ENCODE measurements around the gene RAB39B. TPM values are rescaled to one million over a fixed set of nuclear protein-coding genes. Genes with fewer than 3 reads are reported as not detected.
"Not testable (repeated sequence)": the region's sequence is repeated elsewhere in the genome, so short reads cannot be mapped to it uniquely, and the experiment has no call there.

RAB39B gene, protein sequence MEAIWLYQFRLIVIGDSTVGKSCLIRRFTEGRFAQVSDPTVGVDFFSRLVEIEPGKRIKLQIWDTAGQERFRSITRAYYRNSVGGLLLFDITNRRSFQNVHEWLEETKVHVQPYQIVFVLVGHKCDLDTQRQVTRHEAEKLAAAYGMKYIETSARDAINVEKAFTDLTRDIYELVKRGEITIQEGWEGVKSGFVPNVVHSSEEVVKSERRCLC
- polyA plus RNA-seq (2011; rRNA removed) = 0.26 and 0.29 TPM in 2 replicates
- 0.09 TPM in 1 of 2 replicates, not detected in the other for polyA minus RNA-seq (2011; rRNA and poly(A)+ RNA removed)

DNA sequence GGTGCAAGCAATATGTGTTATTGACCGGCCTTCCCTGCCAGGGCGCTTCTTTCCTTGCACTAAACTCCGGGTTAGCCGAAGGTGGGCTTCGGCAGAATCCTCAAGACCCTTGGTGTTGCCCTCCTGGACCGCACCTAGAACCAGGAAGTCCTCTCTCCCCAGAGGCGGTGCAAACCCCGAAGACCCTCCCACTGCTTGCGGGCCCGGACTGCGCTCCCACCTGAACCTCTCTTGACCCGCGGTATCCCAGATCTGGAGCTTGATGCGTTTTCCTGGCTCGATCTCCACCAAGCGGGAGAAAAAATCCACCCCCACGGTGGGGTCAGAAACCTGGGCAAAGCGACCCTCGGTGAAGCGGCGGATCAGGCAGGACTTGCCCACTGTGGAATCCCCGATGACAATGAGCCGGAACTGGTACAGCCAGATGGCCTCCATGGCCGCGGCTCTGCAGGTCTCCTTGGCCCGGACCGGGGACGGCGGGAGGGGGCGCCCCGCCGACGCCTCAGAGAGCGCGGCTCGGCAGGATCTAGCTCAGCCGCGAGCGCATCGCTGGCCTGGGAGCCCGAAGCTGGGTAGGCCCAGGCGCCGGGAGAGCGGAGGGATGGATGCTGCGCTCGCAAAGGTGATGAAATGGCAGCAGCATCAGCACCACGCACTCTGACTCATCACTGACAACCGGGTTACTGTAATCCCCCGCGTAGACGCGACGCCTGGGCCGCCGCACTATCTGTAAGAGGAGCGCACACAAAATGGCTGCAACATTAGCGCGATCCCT is at the start of gene RAB39B:
Gene RAB39B (minus strand): TSS at position 638 of the 775 bp plus-strand sequence. CDS start 203 bp downstream, at position 435.
- ChIA-PET POLR2A (no interaction called here), CTCF (no interaction called here)
- no peak for DNase-seq (ENCODE audit: low read depth)
- Histone ChIP-seq H3K4me3 (ENCODE audit: low read depth, low read length) (peak within 1 kb of the TSS; percentile 23), H3K27me3 (ENCODE audit: control insufficient read depth, insufficient read depth, low read length) (0 out of 2 replicates have a peak, but pooled peaks cover 2% of the 10 kb centered on the region), H3K36me3 (ENCODE audit: control insufficient read depth, insufficient read depth, low read length) (no peaks in the 10 kb centered on the region)
- TF ChIP-seq, protein P1, sequence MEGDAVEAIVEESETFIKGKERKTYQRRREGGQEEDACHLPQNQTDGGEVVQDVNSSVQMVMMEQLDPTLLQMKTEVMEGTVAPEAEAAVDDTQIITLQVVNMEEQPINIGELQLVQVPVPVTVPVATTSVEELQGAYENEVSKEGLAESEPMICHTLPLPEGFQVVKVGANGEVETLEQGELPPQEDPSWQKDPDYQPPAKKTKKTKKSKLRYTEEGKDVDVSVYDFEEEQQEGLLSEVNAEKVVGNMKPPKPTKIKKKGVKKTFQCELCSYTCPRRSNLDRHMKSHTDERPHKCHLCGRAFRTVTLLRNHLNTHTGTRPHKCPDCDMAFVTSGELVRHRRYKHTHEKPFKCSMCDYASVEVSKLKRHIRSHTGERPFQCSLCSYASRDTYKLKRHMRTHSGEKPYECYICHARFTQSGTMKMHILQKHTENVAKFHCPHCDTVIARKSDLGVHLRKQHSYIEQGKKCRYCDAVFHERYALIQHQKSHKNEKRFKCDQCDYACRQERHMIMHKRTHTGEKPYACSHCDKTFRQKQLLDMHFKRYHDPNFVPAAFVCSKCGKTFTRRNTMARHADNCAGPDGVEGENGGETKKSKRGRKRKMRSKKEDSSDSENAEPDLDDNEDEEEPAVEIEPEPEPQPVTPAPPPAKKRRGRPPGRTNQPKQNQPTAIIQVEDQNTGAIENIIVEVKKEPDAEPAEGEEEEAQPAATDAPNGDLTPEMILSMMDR (IDR thresholded peaks at IDR 0.05; ENCODE audit: insufficient read depth, low read depth, low read length) = no peak

DNA sequence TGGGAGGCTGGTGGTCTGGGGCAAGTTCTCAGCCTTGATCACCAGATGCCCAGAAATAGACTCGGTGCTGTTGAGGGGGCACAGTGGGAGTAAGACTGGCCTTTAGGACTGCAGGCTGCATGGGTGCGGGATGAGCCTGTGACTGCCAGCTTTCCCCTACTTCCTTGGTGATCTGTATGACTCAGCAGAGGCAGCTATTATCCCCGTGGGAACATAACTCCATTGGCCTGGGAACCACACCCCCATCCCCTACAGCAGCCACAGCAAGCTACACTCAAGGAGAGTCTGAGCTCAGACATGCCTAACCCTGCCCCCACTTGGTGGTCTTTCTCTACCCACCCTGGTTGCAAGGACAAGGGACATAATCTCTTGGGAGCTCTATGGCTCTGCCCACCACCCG is 49.5 kb upstream of the RAB39B start:
- H3K27me3 ChIP-seq (ENCODE audit: control insufficient read depth, insufficient read depth, low read length) = no peaks in the 10 kb centered on the region
- no peak overlapping the region for H3K4me3 ChIP-seq (ENCODE audit: low read depth, low read length)
- TF ChIP-seq, protein P1 (IDR thresholded peaks at IDR 0.05; ENCODE audit: insufficient read depth, low read depth, low read length) = no peak
- ChIA-PET POLR2A (no interaction called here), CTCF (no interaction called here)
- no peak for DNase-seq (ENCODE audit: low read depth)
- no peaks in the 10 kb centered on the region for H3K36me3 ChIP-seq (ENCODE audit: control insufficient read depth, insufficient read depth, low read length)

- POLR2A ChIA-PET = no interaction called here
- H3K4me3 ChIP-seq (ENCODE audit: low read depth, low read length) = no peak overlapping the region
- no peaks in the 10 kb centered on the region for H3K36me3 ChIP-seq (ENCODE audit: control insufficient read depth, insufficient read depth, low read length)
- DNase-seq (ENCODE audit: low read depth) = no peak
- CTCF ChIA-PET = no interaction called here
- TF ChIP-seq, protein P1 (IDR thresholded peaks at IDR 0.05; ENCODE audit: insufficient read depth, low read depth, low read length) = no peak
- H3K27me3 ChIP-seq (ENCODE audit: control insufficient read depth, insufficient read depth, low read length) = no peaks in the 10 kb centered on the region
Observed at GRCh38 chrX:155293771-155294170, 29.5 kb upstream of the RAB39B start.

- Histone ChIP-seq H3K4me3 (ENCODE audit: low read depth, low read length) (no peak overlapping the region), H3K27me3 (ENCODE audit: control insufficient read depth, insufficient read depth, low read length) (no peaks in the 10 kb centered on the region), H3K36me3 (ENCODE audit: control insufficient read depth, insufficient read depth, low read length) (no peaks in the 10 kb centered on the region)
- TF ChIP-seq, protein P1 (IDR thresholded peaks at IDR 0.05; ENCODE audit: insufficient read depth, low read depth, low read length) = no peak
- CTCF ChIA-PET = no interaction called here
- DNase-seq (ENCODE audit: low read depth) = no peak
- POLR2A ChIA-PET = no interaction called here
Observed at GRCh38 chrX:155279873-155280272, 15.6 kb upstream of the RAB39B start.

DNA sequence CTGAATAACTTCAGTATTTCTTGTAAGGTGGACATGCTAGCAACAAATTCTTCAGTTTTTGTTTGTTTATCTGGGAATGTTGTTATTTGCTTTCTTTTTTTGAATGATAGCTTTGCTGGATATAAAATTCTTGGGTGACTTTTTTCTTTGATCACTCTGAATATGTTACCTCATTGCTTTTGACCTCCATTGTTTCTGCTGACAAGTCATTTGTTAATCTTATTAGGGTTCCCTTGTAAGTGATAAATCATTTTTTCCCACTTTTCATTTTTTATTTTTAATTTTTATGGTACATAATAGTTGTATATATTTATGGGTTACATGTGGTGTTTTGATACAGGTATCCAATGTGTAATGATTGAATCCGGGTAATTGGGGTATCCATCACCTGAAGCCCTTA is 6.7 kb upstream of the RAB39B start:
- DNase-seq (ENCODE audit: low read depth) = no peak
- H3K27me3 ChIP-seq (ENCODE audit: control insufficient read depth, insufficient read depth, low read length) = no peaks in the 10 kb centered on the region
- H3K4me3 ChIP-seq (ENCODE audit: low read depth, low read length) = no peak overlapping the region
- POLR2A ChIA-PET = no interaction called here
- no peaks in the 10 kb centered on the region for H3K36me3 ChIP-seq (ENCODE audit: control insufficient read depth, insufficient read depth, low read length)
- CTCF ChIA-PET = no interaction called here
- TF ChIP-seq, protein P1 (IDR thresholded peaks at IDR 0.05; ENCODE audit: insufficient read depth, low read depth, low read length) = no peak

GRCh38 chrX:155267995-155268394 is 3.7 kb upstream of the RAB39B start:
- H3K36me3 ChIP-seq (ENCODE audit: control insufficient read depth, insufficient read depth, low read length); CTCF ChIA-PET; DNase-seq (ENCODE audit: low read depth); H3K27me3 ChIP-seq (ENCODE audit: control insufficient read depth, insufficient read depth, low read length); H3K4me3 ChIP-seq (ENCODE audit: low read depth, low read length); POLR2A ChIA-PET: not testable (repeated sequence)
